Stimulated activated CD8-positive, alpha-beta memory T cell treated with anti-CD3 and anti-CD28 coated beads, Interleukin-4, amount 100 ng/mL, for 4 hours (primary cell): ENCODE measurements around the gene GRIP2.

ENCODE experiments used
- DNase-seq, 2 donors: peaks; one replicate each; pipeline ENCODE4 v3.0.0-alpha.2; 2020; ENCODE audit warnings: low read depth in 2 of 2, low spot score in 1 of 2

The GRIP2 gene

DNA sequence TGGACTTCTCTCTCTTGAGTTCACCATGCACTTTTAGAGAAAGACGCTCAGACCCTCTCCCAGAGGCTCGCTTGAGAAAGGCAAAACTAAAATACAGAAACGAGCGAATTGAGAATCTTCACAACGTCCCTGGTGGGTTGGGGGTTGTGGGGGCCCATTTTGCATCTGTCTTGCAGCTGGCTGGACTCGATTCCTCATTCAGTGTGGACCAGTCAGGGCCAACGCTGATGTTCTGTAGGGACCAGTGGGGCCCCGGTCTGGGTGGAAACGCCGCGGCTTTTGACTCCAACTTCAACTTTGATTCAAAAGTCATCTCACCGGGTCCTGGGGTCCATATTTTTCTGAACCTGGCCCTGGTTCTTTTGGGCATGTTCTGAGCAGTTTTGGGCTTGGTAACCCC is 69.7 kb downstream of the GRIP2 start:
- DNase-seq: no peak

DNA sequence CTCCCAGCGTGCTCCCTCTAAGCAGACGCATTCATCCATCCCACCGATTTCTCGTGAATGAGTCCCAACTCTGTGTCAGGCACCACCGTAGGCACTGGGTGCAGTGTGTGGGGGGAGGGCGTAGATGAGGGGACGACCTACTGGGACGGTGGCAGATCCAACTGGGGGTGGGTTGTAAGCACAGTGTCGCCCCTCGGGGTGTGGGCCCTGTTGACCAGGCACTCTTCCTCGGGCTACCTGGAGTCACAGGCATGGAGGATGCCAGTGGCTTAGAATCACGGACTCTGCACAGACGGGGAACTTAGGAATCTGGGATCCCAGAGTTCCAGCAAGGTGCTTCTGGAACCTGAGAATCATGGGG is 71.5 kb downstream of the GRIP2 start:
- no peak for DNase-seq

DNA sequence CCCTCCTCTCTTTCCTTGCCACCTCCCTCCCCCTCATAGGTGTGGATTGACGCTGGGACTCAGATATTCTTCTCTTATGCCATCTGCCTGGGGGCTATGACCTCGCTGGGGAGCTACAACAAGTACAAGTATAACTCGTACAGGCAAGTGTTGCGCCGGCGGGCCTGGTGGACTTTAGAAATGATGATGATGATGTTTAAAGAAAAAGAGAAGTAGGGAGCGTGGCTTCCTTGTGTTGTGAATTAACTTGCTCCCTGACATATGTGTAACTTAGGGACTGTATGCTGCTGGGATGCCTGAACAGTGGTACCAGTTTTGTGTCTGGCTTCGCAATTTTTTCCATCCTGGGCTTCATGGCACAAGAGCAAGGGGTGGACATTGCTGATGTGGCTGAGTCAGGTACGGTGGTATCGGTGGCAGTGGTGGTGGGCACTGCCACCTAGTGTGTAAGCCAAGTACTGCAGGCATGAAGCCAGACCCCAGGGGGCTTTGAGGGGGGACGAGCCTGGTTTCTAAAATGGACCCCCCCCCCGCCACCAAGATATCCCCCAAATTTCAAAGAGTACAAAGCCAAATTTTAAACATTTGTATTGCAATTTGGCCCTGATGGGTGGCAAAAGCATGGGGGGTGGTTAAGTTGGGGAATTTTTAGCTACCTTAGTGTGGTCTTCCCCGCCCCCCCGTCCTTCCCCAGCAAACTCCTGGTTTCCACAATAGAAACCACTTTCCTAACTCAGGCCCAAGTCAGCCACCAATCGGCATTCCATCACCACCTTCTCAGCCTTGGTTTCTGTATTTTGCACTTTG is 72.1 kb downstream of the GRIP2 start:
- DNase-seq: peak in 1 of 2 donors; percentile 10

DNA sequence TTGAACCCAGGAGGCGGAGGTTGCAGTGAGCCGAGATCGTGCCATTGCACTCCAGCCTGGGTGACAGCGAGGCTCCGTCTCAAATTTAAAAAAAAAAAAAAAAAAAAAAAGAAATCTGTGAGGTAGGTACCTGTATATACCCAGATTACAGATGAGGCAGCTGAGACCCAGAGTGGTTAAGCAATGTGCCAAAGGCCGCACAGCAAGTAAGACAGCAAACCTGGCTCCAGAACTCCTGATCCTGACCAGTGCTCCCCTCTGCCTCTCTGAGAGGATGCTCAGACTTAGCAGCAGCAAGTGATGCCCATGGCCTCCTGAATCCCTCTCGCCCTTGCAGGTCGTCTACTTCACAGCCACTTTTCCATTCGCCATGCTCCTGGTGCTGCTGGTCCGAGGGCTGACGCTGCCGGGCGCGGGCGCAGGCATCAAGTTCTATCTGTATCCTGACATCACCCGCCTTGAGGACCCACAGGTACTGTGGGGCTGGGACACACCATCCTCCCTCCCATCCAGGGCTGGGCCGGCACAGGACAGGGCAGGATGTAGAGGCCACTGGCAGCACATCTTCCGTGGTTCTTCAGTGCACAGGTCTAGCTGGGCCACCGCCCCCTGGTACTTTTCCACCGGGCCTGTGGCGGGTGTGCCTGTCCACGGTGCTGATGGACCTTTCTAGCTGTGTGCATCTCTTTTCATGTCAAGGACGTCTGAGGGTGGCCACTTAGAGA is 73.8 kb downstream of the GRIP2 start:
- DNase-seq: no peak

DNA sequence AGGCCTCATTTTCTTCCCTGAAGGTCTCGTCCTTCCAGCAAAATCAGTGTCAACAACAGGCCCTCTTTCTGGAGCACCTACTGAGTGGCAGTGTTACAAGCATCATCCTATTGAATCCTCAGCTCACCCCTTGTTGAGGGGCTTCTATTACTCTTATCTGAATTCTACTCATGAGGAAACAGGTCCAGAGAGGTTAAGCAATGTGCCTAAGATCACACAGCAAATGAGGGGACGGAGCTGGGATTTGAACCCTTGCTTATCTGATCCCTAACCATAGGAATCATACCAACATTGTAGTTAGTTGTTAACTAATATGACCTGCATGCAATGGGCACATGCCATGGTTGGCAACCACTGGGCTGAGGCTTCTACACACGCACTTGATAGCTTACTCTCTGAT is 74.7 kb downstream of the GRIP2 start:
- no peak for DNase-seq

DNA sequence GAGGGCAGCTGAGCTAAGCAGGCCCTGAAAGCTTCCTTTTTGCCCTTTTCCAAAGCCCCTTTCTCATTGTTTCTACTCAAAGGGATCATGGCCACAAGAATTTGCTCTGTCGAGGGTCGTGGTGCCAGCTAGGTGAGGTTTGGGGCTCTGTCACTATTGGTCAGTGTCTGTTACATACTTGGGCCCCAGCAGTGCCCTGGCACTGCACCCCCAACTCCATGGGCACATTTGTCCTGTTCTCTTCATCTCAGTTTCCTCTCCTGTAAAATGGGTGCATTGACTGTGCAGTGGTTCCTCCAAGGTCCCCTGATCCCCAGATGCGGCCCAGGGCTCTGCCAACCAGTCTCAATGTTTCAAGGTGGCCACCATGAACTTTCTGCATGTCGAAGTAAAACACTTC is 75.6 kb downstream of the GRIP2 start:
- no peak for DNase-seq

DNA sequence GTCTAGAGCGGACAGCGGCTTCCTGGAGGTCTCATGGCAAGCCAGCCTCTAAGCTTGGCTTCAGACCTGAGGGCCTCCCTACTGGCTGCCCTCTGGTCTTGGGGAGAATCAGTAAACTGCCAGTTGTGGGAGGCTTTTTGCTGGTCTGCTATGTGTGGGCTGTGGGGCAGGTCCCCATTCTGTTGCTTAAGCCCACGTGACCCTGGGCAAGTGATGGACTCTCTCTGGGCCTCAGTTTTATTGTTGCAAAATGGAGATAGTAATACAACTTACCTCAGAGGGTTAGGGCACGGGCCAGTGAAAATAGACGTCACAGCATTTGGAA is 76.0 kb downstream of the GRIP2 start:
- no peak for DNase-seq

DNA sequence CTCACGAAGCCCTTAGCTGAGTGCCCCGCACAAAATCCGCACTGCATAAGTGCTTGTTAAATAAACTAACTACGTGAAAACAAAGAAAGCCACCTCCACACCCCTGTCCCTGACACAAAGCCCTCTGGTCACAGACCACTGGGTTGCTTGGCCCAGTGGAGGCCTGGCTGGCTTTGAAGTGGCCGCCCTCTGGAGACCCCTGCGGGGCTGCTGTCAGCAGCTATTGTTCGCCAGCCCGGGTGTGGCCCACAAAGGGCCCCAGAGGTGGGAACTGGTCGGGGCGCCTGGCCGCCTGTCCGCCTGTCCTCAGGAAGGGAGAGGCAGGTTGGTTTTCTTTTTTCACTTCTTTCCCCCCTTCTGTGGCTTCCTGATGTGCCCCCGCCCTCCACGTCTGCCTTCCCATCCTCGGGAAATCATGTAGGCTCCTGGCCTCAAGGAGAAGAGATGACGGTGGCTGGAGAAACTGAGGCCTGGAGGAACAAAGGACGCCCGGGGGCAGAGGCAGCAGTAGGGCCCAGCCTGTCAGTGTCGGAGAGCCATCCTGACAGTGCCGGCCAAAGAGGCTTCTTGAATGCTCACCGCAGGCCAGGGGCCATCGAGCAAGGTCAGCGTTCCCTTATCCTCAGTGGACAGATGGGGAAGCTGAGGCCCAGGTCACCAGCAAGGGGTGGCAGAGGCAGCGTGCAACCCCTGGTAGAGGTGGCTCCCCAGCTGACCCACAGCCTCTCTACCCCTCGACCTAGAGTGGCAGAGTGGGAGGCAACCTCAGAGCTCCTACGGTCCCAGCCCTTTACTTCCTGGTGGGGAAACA is 76.6 kb downstream of the GRIP2 start:
- no peak for DNase-seq

DNA sequence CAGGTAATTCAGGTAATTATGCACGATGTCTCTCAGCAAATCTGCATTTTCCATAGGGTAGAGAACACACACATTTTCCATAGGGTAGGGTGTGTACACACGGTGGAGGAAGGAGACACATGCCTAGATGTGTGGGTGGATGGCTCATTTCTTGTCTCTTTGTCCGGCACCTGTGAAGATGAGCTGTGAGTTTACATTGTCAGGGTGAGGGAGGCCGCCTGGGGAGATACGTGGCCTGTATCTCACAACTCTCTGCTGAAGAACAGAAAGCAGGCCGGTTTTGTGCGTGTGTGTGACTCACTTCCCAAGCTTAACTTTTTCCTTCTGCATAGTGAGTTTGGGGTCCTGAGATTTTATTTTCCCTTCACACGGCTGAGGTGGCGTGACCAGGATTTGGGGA is 77.4 kb downstream of the GRIP2 start:
- DNase-seq: no peak

DNA sequence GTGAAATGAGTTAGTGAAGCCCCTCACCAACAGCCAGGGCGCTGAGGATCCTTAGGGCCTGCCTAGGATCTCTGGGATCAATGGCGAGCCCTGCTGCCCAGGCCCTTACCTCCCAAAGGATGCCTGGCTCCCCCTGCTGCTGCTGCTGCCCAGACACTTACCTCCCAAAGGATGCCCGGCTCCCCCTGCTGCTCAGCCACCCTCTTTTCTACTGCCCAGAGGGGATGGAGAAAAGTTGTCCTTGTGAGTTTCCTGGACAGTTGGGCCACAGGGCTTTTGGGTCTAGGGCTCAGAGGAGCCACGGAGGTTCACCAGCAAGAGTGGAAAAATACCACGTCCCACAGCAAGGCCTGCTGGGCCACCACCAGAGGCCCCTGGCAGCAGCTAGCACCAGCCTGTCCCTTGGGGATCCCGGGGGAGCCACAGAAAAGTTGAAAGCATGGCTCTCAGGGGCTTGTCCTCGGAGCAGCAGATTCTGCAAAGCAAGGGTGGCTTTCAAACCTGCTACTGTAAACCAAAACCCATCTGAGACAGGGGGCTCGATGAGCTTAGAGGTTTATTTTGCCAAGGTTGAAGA is 78.3 kb downstream of the GRIP2 start:
- no peak for DNase-seq

DNA sequence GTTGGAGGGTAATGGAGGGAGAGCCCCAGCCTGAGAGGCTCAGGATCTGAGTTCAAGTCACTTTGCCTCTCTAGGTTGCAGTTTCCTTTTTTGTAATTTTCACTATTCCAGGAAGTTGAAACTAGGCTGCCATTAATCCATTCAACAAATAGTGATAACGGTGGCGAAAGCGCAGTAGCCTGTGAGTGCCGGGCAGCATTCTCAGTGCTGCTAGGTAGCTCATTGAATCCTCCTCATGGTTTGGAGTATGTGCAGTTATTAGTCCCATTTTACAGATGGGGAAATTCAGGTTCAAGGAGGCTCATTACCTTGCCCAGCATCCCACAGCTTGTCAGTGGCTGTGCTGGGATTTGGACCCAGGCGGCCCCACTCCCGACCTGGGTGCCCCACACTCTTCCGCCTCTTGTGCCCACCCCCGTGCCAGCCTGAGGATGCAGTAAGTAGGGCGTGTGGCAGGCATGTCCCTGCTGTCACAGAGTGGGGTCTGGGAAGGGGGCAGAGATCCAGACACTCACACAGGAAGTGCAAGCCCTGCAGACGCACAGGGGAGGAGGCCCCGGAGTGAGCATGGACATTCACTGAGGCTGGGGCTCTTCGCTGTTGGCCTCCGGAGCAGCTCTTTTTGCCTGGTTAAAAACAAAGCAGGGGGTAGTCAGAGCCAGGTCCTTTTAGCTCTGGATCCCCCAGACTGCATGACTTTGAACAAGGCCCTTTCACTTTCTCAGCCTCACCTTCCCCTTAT is 79.0 kb downstream of the GRIP2 start:
- no peak for DNase-seq

DNA sequence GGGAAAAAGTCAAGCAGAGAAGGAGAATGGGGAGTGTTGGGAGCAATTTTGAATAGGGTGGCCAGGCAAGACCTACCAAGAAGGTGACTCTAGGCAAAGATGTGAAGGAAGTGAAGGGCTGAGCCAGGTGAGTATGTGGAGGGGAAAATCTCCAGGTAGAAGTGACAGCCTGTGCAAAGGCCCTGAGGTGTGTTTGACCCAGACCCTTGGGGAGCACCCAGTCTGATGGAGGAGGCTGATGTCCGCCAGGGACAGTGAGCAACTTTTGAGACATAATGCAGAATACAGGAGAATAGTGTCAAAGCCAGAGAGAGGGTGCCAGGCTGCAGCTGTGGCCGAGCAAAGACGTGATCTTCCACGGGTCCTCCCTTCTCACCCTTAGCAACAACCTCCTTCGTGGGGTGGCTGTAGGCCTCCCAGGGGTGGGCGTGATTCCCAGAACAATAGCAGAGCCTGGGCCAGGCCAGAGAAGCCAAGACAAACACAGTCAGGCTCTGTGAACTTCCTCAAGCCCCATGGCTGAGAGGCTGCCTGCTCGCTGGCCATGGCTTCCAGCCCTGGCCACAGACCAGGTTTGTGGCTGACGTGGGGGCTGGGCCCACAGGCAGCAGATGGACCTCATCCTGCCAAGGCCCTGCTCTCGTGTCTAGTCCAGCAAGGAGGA is 79.7 kb downstream of the GRIP2 start:
- DNase-seq: no peak

DNA sequence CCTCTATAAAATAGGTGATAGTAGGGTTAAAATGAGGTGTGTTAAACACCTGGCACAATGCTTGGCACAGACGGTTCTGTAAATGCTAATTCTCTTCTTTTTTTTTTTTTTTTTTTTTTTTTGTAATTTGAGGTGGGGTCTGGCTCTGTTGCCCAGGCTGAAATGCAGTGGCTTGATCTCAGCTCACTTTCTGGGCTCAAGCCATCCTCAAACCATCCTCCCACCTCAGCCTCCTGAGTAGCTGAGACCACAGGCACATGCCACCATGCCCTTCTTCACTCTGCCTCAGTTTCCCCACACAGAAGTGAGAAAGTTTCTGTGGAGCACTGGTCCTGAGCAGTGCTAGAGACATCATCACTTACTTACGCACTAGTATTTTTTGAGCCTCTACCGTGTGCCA is 80.4 kb downstream of the GRIP2 start:
- no peak for DNase-seq

DNA sequence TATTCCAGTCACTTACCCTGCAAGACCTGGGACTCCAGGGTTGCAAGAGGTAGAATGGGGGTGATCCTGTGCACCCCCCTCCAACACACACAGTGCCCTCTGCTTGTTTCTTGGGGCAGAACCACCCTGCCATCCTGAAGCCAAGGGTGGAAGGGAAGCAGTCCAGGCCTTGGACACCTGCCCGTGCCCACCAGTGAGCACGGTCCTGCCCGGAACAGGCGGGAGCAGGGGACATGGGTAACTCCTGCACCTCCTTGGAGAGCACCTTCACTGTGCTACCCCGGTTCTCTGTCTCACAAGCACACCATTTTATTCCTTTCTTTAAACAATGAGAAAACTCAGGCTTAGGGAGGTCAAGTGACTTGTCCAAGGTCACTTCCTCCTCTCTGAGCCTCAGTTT is 80.8 kb downstream of the GRIP2 start:
- DNase-seq: no peak

DNA sequence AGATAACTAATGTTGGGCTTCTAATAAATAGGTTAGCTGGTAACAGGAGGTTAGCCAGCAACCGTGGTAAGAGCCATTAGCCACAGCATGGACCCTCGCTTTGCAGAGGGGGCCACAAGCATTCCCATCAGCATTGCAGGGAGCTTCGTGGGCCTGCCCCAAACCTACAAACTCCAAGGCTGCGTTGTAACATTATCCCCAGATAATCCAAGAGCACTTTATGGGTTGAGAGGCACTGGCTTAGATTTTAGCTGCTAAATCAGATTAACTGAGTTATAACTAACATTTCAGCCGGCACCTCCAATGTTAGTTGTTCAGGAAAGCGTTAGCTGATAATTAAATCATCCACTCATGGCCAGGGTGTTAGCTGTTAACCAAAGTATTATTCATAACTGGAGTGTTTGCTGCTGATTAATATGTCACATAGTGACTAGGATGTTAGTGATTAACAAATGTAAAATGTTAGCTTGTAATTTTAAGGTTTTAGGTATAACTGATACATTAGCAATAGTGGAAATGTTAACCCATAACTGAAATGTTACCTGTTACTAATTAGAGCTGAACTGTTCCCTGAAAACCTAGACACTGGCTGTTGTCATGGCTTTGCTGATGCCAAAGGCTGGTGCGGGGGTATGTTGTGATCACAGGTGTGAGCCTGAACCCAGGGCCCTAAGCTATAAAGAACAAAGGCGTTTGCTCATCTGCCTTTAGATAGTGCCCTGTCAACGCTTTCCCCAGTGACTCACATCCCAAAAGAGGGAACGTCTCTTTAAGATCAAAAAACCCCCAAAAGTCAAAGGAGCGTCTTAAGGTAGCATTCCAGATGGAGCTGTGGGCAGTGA is 81.5 kb downstream of the GRIP2 start:
- DNase-seq: no peak

DNA sequence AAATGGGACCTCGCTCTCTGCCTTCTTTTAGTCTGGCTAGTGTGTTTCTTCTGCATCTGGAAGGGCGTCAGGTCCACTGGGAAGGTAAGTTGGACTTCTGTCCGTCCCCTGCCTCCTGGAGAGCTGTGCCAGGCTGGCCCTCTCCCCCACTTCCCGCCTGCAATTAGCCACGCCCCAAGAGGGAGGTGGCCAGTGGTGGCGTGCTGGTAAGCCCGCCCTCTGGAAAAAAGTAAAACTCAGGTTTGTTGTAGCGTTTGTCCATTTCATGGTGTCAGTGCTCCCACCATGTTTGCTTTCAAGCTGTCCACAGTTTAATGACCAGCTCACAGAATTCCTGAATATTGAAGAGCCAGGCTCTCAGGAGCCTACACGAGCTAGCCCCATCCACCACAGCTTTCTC is 82.1 kb downstream of the GRIP2 start:
- DNase-seq: no peak

DNA sequence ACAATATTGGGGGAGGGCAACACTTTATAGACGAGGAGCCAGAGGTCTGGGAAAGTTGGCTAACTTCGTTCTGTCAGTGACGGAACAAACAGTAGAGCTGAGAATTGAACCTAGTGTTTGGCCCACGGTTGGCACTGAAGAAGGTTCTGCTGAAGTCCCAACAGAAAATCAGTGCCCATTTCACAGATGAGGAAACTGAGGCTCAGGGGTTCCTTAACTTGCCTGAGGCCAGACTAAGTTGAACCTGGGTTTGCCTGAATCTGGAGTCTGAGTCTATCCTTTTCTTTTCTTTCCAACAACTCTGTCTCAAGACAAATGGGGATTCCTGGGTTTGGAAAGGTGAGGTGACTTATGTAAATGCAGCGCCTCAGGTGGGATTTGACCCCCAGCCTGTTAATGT is 82.7 kb downstream of the GRIP2 start:
- no peak for DNase-seq

DNA sequence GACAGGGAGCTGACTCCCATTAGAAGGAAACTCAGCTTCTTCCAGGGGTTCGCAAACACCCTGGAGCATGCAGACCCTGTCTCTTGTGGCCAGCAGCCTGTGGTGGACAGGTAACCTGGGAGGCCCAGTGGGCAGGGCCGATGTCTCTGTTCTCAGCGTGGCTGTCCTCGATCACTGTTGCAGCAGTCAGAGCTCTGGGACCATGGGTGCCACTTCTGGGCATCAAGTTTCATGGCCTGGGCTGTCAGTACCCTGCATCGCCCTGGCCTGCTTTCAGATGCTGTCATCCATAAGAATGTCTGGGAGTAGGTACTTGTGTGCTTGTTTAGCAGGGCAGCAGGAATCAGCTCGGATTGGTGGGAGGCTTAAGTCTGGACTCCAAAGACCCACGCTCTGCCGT is 83.3 kb downstream of the GRIP2 start:
- no peak for DNase-seq

DNA sequence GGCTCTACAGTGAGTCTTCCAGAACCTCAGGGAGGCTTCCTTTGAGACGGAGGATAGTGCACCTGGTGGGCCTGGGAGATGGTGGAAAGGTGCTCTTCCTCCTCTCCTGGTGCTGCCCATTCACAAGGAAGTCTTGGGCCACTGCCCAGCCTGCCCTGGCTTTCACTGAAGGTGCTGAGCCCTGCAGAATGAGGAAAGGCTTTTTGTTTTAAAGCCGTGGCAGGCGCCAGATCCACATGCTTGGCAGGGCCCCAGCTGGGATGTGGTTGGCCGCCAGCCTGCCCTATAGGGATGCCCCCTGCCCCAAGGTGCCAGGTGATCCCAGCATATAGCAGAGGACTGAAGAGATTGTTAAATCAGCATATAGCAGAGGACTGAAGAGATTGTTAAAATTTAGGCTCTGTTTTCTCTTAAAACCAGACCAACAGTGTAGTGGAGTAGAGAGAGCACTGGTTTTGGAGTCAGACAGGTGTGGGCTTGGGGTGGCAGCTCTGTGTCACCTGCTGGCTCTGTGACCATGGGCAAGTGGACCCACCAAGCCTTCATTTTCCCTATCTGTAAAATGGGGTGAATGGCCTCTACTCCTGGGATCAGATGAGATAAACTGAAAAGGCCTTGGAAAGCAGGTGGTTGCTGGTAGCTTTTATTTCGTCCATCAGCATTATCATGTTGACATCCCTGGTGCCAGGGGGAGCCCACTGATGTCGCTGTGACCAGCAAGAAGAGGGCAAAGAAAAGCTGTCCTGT is 84.4 kb downstream of the GRIP2 start:
- DNase-seq: no peak
